Measurements from ENCODE around the gene TNFRSF6B. TPM values are rescaled to one million over a fixed set of nuclear protein-coding genes. Genes with fewer than 3 reads are reported as not detected.

The TNFRSF6B gene
- total RNA-seq, 1 donor = 2.9 TPM

GRCh38 chr20:63660622-63661021 is 35.8 kb upstream of the TNFRSF6B start:
- H3K4me1 ChIP-seq (ENCODE audit: insufficient read depth, low read length) = peaks cover 14% of the 10 kb centered on the region
- no peak overlapping the region for H3K27ac ChIP-seq (ENCODE audit: low read depth, low read length)
- peaks cover 34% of the 10 kb centered on the region for H3K36me3 ChIP-seq (ENCODE audit: insufficient read depth, low read length)
- TF ChIP-seq CTCF (IDR thresholded peaks at IDR 0.05; ENCODE audit: extremely low read depth, low read depth, low read length) = no peak
- peak; percentile 71 for DNase-seq (ENCODE audit: insufficient read length, low spot score, missing footprints)
- H4K20me1 ChIP-seq (ENCODE audit: insufficient read depth, low read length) = no peaks in the 10 kb centered on the region
- no peaks in the 10 kb centered on the region for H3K9me3 ChIP-seq (ENCODE audit: low read depth, low read length)
- H3K27me3 ChIP-seq (ENCODE audit: insufficient read depth, low read length) = no peaks in the 10 kb centered on the region
- no peak overlapping the region for H3K4me2 ChIP-seq (ENCODE audit: insufficient read depth, low read length)
- H3K79me2 ChIP-seq (ENCODE audit: insufficient read depth, low read length) = peaks cover 49% of the 10 kb centered on the region
- no peak overlapping the region for H3K4me3 ChIP-seq (ENCODE audit: insufficient read depth, low read length)
- no peak overlapping the region for H2AFZ ChIP-seq (ENCODE audit: low read length)

- no peaks in the 10 kb centered on the region for H3K9me3 ChIP-seq (ENCODE audit: low read depth, low read length)
- H3K79me2 ChIP-seq (ENCODE audit: insufficient read depth, low read length) = peaks cover 49% of the 10 kb centered on the region
- DNase-seq (ENCODE audit: insufficient read length, low spot score, missing footprints) = no peak
- no peak overlapping the region for H3K4me3 ChIP-seq (ENCODE audit: insufficient read depth, low read length)
- no peak overlapping the region for H3K4me2 ChIP-seq (ENCODE audit: insufficient read depth, low read length)
- H3K27me3 ChIP-seq (ENCODE audit: insufficient read depth, low read length) = no peaks in the 10 kb centered on the region
- no peak overlapping the region for H3K27ac ChIP-seq (ENCODE audit: low read depth, low read length)
- H3K36me3 ChIP-seq (ENCODE audit: insufficient read depth, low read length) = peaks cover 36% of the 10 kb centered on the region
- no peak overlapping the region for H2AFZ ChIP-seq (ENCODE audit: low read length)
- no peak for TF ChIP-seq CTCF (IDR thresholded peaks at IDR 0.05; ENCODE audit: extremely low read depth, low read depth, low read length)
- H3K4me1 ChIP-seq (ENCODE audit: insufficient read depth, low read length) = peaks cover 14% of the 10 kb centered on the region
- H4K20me1 ChIP-seq (ENCODE audit: insufficient read depth, low read length) = no peaks in the 10 kb centered on the region
Observed at GRCh38 chr20:63661108-63661507, 35.3 kb upstream of the TNFRSF6B start.

DNA sequence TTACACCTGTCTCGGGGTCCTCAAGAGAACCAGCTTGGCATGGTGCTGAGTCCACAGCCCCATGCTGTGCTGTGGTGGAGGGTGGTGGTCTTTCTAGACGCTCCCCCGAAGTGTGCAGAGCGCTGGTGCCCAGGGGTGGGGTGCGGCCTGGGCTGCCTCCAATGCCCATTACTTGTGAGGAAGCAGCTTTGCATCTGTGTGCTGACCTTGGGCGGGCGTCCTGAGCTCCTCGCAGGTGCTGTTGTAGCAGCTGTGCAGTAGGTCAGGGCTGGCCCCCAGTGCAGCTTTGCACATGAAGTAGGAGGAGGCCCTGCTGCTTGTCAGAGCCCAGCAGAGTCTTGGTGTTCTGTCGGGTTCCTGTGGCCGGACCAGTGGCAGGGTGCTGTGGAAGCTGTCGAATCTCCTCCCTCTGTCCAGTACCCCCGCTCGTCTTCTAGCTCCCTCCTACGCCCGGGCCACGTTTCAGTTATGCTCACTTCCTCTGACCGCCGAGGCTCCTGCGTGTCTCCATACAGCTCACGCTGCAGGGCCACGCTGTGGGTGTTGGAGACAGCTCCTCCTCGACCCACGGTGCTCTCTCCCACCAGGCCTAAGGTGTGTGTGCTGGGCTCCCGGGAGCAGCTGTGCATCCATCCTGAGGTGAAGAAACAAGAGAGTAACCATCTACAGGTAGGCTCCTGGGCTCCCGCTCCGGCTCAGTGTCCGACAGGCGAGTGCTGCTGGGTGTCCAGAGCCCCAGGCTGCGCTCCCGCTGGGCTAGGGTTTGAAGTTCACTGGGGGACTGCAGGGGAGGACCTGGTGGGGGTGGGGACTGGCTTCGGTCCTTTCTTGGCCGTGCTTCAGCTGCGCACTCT is 34.3 kb upstream of the TNFRSF6B start:
- Histone ChIP-seq H3K27me3 (ENCODE audit: insufficient read depth, low read length) (no peaks in the 10 kb centered on the region), H4K20me1 (ENCODE audit: insufficient read depth, low read length) (no peaks in the 10 kb centered on the region), H2AFZ (ENCODE audit: low read length) (no peak overlapping the region), H3K27ac (ENCODE audit: low read depth, low read length) (no peak overlapping the region), H3K4me1 (ENCODE audit: insufficient read depth, low read length) (peaks cover 14% of the 10 kb centered on the region), H3K4me2 (ENCODE audit: insufficient read depth, low read length) (no peak overlapping the region), H3K9me3 (ENCODE audit: low read depth, low read length) (no peaks in the 10 kb centered on the region), H3K79me2 (ENCODE audit: insufficient read depth, low read length) (peaks cover 49% of the 10 kb centered on the region), H3K4me3 (ENCODE audit: insufficient read depth, low read length) (no peak overlapping the region), H3K36me3 (ENCODE audit: insufficient read depth, low read length) (peaks cover 42% of the 10 kb centered on the region)
- no peak for TF ChIP-seq CTCF (IDR thresholded peaks at IDR 0.05; ENCODE audit: extremely low read depth, low read depth, low read length)
- peak; percentile 62 for DNase-seq (ENCODE audit: insufficient read length, low spot score, missing footprints)

DNA sequence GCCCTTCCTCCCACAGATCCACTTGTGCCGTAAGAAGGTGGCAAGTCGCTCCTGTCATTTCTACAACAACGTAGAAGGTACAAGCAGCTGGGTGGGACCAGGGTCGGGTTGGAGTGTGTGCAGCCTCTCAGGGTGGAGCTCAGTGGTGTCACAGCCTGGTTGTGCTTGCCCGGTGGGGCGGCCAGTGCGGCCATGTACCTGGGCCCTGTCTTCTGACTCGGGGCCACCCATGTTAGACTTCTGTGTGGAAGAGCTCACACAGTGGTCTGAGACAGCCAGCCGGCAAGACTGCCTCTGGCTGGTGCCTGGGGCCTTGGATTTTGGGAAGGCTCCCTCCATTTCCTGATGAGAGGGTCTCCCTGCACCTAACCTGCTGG is 33.7 kb upstream of the TNFRSF6B start:
- peaks cover 47% of the 10 kb centered on the region for H3K36me3 ChIP-seq (ENCODE audit: insufficient read depth, low read length)
- no peak for DNase-seq (ENCODE audit: insufficient read length, low spot score, missing footprints)
- no peak overlapping the region for H3K27ac ChIP-seq (ENCODE audit: low read depth, low read length)
- no peak overlapping the region for H3K4me3 ChIP-seq (ENCODE audit: insufficient read depth, low read length)
- H3K79me2 ChIP-seq (ENCODE audit: insufficient read depth, low read length) = peaks cover 49% of the 10 kb centered on the region
- H3K4me1 ChIP-seq (ENCODE audit: insufficient read depth, low read length) = peaks cover 8% of the 10 kb centered on the region
- no peaks in the 10 kb centered on the region for H3K27me3 ChIP-seq (ENCODE audit: insufficient read depth, low read length)
- no peaks in the 10 kb centered on the region for H4K20me1 ChIP-seq (ENCODE audit: insufficient read depth, low read length)
- no peak overlapping the region for H3K4me2 ChIP-seq (ENCODE audit: insufficient read depth, low read length)
- no peak overlapping the region for H2AFZ ChIP-seq (ENCODE audit: low read length)
- no peak for TF ChIP-seq CTCF (IDR thresholded peaks at IDR 0.05; ENCODE audit: extremely low read depth, low read depth, low read length)
- H3K9me3 ChIP-seq (ENCODE audit: low read depth, low read length) = no peaks in the 10 kb centered on the region
